Bronchial epithelial cell (primary cell): ENCODE results near the gene CUL2. TPM values are rescaled to one million over a fixed set of nuclear protein-coding genes. Genes with fewer than 3 reads are reported as not detected.
A peak's percentile ranks its signal among the peaks of the same experiment; 100 is the strongest.

Source experiments
- DNase-seq: peaks from one replicate; pipeline ENCODE4 v3.0.0-alpha.2; 2010; ENCODE audit warnings: low read depth
- FAIRE-seq: peaks from 2 replicates; lab custom pipeline; 2011; peaks lifted over from hg19 to GRCh38; lab: Jason Lieb, UNC
- H3K27me3 ChIP-seq: 2 replicates; pipeline ENCODE4 v1.5.1; 2011; ENCODE audit warnings: low read length; ENCODE audit not compliant: control insufficient read depth, insufficient read depth
- H3K36me3 ChIP-seq: 2 replicates; pipeline ENCODE4 v1.5.1; 2011; ENCODE audit warnings: low read length; ENCODE audit not compliant: control insufficient read depth, insufficient read depth
- H3K4me3 ChIP-seq: 2 replicates; pipeline ENCODE4 v1.5.1; 2011; ENCODE audit warnings: mild to moderate bottlenecking, low read depth, low read length, control low read depth
- CTCF ChIP-seq: IDR thresholded peaks from 2 replicates; pipeline ENCODE4 v1.5.1; 2011; ENCODE audit warnings: mild to moderate bottlenecking, moderate library complexity, low read length, control low read depth, inconsistent platforms; ENCODE audit not compliant: insufficient read depth, severe bottlenecking
- total RNA-seq: library from RNA; depleted of rRNA; stranded (reverse); fragments of >200 nt; gene quantifications from 2 replicates; pipeline ENCODE4 v1.2.1, GENCODE V29; 2014

CUL2 gene
- total RNA-seq, 1 donor from 2014 or later = 21.3 TPM

- TF ChIP-seq CTCF = no peak
- no peak for DNase-seq
- peaks cover 2% of the 10 kb centered on the region for H3K36me3 ChIP-seq
- no peak overlapping the region for H3K4me3 ChIP-seq
- no peaks in the 10 kb centered on the region for H3K27me3 ChIP-seq
- no peak for FAIRE-seq
These were observed 14.9 kb downstream of the CUL2 start for GRCh38 chr10:35075228-35075627.

- Histone ChIP-seq H3K36me3 (peaks cover 2% of the 10 kb centered on the region), H3K27me3 (no peaks in the 10 kb centered on the region), H3K4me3 (no peak overlapping the region)
- no peak for TF ChIP-seq CTCF
- peak; percentile 37 for DNase-seq
- FAIRE-seq = no peak
These were observed 15.9 kb downstream of the CUL2 start for GRCh38 chr10:35074266-35074665.

- no peaks in the 10 kb centered on the region for H3K27me3 ChIP-seq
- DNase-seq (no peak), FAIRE-seq (no peak)
- peaks cover 2% of the 10 kb centered on the region for H3K36me3 ChIP-seq
- no peak overlapping the region for H3K4me3 ChIP-seq
- no peak for TF ChIP-seq CTCF
These were observed 19.6 kb downstream of the CUL2 start for GRCh38 chr10:35070521-35070920.

- Histone ChIP-seq H3K27me3 (no peaks in the 10 kb centered on the region), H3K36me3 (peaks cover 5% of the 10 kb centered on the region), H3K4me3 (no peak overlapping the region)
- FAIRE-seq (no peak), DNase-seq (peak; percentile 23)
- no peak for TF ChIP-seq CTCF
These were observed 26.2 kb downstream of the CUL2 start for GRCh38 chr10:35063837-35064454.

GRCh38 chr10:35059481-35059880 lies 30.7 kb downstream of the CUL2 start:
- DNase-seq (no peak), FAIRE-seq (no peak)
- peaks cover 5% of the 10 kb centered on the region for H3K36me3 ChIP-seq
- no peak overlapping the region for H3K4me3 ChIP-seq
- no peaks in the 10 kb centered on the region for H3K27me3 ChIP-seq
- no peak for TF ChIP-seq CTCF

- H3K36me3 ChIP-seq = peaks cover 3% of the 10 kb centered on the region
- FAIRE-seq = no peak
- TF ChIP-seq CTCF = no peak
These were observed 31.5 kb downstream of the CUL2 start for GRCh38 chr10:35058686-35059085.

More at GRCh38 chr10:35058686-35059085, 31.5 kb downstream of the CUL2 start:
- no peaks in the 10 kb centered on the region for H3K27me3 ChIP-seq
- H3K4me3 ChIP-seq = no peak overlapping the region
- no peak for DNase-seq
